PC-3 (cell line): Measurements from ENCODE around the gene BTBD2. TPM values are rescaled to one million over a fixed set of nuclear protein-coding genes. Genes with fewer than 3 reads are reported as not detected.
A peak's percentile ranks its signal among the peaks of the same experiment; 100 is the strongest.

Experiments used
- ATAC-seq: fragments of 200-7000 bp; cut with Tn5 transposase; 2 replicates; pipeline ENCODE4 v1.9.1; 2020; ENCODE audit warnings: mild to moderate bottlenecking, moderate library complexity
- BruUV-seq: library from RNA; stranded (reverse); fragments of 400-500 nt; replicated peaks from 2 replicates; lab custom pipeline; 2021; lab: Mats Ljungman, UMichigan
- CTCF ChIA-PET: fragments of 300-600 bp; sonication (Branson Sonifier 250); formaldehyde crosslinking; loops from one replicate; lab custom pipeline; 2022; ENCODE audit warnings: antibody characterized with exemption; lab: Charles Lee
- POLR2A ChIA-PET: fragments of 300-600 bp; sonication (Branson Sonifier 250); formaldehyde crosslinking; loops from one replicate; lab custom pipeline; 2022; ENCODE audit warnings: antibody characterized with exemption; ENCODE audit not compliant: unreplicated experiment; lab: Charles Lee
- DNase-seq: peaks from one replicate; pipeline ENCODE4 v3.0.0-alpha.2; 2015
- H2AFZ ChIP-seq: fragments of 300-600 bp; sonication (generic); 2 replicates; pipeline ENCODE4 v1.6.0; 2016; ENCODE audit warnings: antibody characterized with exemption, low read length
- H3F3A ChIP-seq: fragments of 300-600 bp; sonication (generic); one replicate; pipeline ENCODE4 v1.6.0; 2017; ENCODE audit warnings: antibody characterized with exemption, low read length, control low read depth, mild to moderate bottlenecking; ENCODE audit not compliant: unreplicated experiment
- H3K27ac ChIP-seq: fragments of 300-600 bp; sonication (generic); 2 replicates; pipeline ENCODE4 v1.5.1; 2016; ENCODE audit warnings: mild to moderate bottlenecking, low read length
- H3K27me3 ChIP-seq: fragments of 300-600 bp; sonication (generic); 2 replicates; pipeline ENCODE4 v1.6.1; 2016; ENCODE audit warnings: low read length, mixed read lengths
- H3K36me3 ChIP-seq: fragments of 300-600 bp; sonication (generic); 2 replicates; pipeline ENCODE4 v1.6.1; 2016; ENCODE audit warnings: low read depth, mixed run types, low read length, mixed read lengths
- H3K4me1 ChIP-seq: fragments of 300-600 bp; sonication (generic); 2 replicates; pipeline ENCODE4 v1.5.1; 2016; ENCODE audit warnings: low read length; ENCODE audit not compliant: insufficient read depth
- H3K4me2 ChIP-seq: fragments of 300-600 bp; sonication (generic); 2 replicates; pipeline ENCODE4 v1.6.0; 2016; ENCODE audit warnings: low read length
- H3K4me3 ChIP-seq: fragments of 300-600 bp; sonication (generic); 2 replicates; pipeline ENCODE4 v1.5.1; 2016; ENCODE audit warnings: mild to moderate bottlenecking, low read length, mixed read lengths
- H3K79me2 ChIP-seq: fragments of 300-600 bp; sonication (generic); 2 replicates; pipeline ENCODE4 v1.6.1; 2017; ENCODE audit warnings: low read length, mixed read lengths
- H3K9ac ChIP-seq: fragments of 300-600 bp; sonication (generic); 2 replicates; pipeline ENCODE4 v1.6.0; 2016; ENCODE audit warnings: mild to moderate bottlenecking, low read length
- H3K9me2 ChIP-seq: fragments of 300-600 bp; sonication (generic); replicated peaks from 2 replicates; pipeline ENCODE4 v1.6.1; 2016; ENCODE audit warnings: mixed run types, low read length, mixed read lengths
- H3K9me3 ChIP-seq: fragments of 300-600 bp; sonication (generic); 2 replicates; pipeline ENCODE4 v1.6.1; 2016; ENCODE audit warnings: low read length, mixed read lengths
- H4K20me1 ChIP-seq: fragments of 300-600 bp; sonication (generic); 2 replicates; pipeline ENCODE4 v1.6.1; 2016; ENCODE audit warnings: low read length, mixed read lengths
- CTCF ChIP-seq: fragments of 300-600 bp; sonication (generic); conservative IDR thresholded peaks from 2 replicates; pipeline ENCODE4 v1.5.1; 2017; ENCODE audit warnings: antibody characterized with exemption, low read depth, mild to moderate bottlenecking, low read length
- EZH2 ChIP-seq: fragments of 300-600 bp; sonication (generic); IDR thresholded peaks from one replicate; pipeline ENCODE4 v1.6.1; 2017; ENCODE audit warnings: antibody characterized with exemption, mild to moderate bottlenecking, low read length; ENCODE audit not compliant: unreplicated experiment
- EZH2phosphoT487 ChIP-seq: fragments of 300-600 bp; sonication (generic); IDR thresholded peaks from 2 replicates; pipeline ENCODE4 v1.6.1; 2018; ENCODE audit warnings: mild to moderate bottlenecking, antibody characterized with exemption, low read length, borderline replicate concordance
- intact Hi-C: fragments of 100-400 bp; cut with micrococcal nuclease; formaldehyde crosslinking; loops from 2 replicates; pipeline ENCODE4 v1.9.0; 2023
- total RNA-seq: library from RNA; depleted of rRNA; stranded (reverse); fragments of >200 nt; gene quantifications from 2 replicates; pipeline ENCODE4 v1.2.3, GENCODE V29; 2014

The BTBD2 gene
- total RNA-seq, 1 experiment from 2014 or later = 72.0 TPM

DNA sequence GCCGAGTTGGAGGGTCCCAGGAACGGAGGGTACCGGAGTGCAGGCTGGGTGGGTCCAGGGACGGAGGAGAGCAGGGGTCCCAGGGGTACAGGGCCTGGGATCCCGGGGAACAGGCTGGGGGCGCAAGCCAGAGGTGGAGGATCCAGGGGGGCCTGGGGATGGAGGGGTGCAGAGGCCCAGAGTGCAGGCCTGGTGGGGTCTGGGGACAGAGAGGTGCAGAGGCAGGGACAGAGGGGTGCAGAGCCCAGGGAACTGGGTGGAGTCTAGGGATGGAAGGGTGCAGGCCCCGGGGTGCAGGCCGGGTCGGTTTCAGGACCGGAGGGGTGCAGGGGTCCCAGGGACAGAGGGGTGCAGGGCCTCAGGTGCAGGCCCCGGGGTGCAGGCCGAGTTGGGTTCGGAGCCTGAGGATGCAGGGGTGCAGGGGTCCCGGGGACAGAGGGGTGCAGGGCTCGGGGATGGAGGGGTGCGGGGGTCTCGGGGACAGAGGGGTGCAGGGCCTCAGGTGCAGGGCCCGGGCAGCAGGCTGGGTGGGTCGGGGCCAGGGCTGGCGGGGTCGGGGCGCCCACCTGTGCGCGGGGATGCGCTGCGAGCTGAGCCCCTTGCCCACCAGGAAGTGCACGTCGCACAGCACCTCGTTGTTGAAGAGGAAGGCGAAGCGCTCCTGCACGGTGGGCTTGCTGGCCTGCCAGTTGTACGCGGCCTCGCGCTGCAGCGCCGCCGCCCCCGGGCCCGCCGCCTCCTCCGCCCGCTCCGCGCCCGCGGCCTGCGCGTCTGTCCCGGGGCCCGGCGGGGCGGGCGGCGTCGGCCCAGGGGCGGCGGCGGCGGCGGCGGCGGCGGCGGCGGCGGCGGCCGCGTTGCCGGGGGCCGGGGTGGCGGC, 545 bp downstream of the BTBD2 start:
- Histone ChIP-seq H2AFZ (no peak overlapping the region), H4K20me1 (no peaks in the 10 kb centered on the region), H3K9me2 (no peaks in the 10 kb centered on the region), H3K4me3 (peak overlapping the region; percentile 74), H3K4me2 (peak overlapping the region; percentile 83), H3K9ac (peak overlapping the region; percentile 75), H3K36me3 (no peaks in the 10 kb centered on the region), H3K27ac (no peak overlapping the region), H3K4me1 (peaks cover 3% of the 10 kb centered on the region; the same call in 1 of the 2 replicates), H3K9me3 (no peaks in the 10 kb centered on the region), H3F3A (no peaks in the 10 kb centered on the region), H3K79me2 (peaks cover 35% of the 10 kb centered on the region), H3K27me3 (no peaks in the 10 kb centered on the region)
- TF ChIP-seq EZH2 = no peak
- no peak for TF ChIP-seq CTCF
- TF ChIP-seq EZH2phosphoT487 = no peak
- no peak for DNase-seq
- ChIA-PET CTCF (no interaction called here), POLR2A (no interaction called here)
- peak; percentile 42 for ATAC-seq
- no TSS peak for BruUV-seq
- intact Hi-C loops = no loop called here

DNA sequence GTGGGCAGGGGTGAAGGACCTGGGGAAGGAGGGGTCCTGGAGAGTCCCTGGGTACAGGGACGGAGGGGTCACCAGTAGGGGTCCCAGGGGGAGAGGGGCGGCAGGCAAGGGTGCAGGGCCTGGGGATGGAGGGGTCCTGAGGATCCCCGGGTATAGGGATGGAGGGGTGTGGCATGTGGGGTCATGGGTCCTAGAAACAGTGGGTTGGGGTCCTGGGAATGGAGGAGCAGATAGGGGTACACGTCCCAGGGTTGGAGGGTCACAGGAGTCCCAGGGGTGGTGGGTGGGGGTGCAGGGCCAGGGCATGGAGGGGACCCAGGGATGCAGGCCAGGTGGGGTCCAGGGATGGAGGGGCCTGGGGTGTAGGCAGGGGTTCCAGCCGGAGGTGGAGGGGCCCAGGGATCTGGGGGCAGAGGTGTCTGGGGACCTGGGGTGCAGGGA, 1.4 kb downstream of the BTBD2 start:
- intact Hi-C loops = no loop called here
- no peaks in the 10 kb centered on the region for H3K9me3 ChIP-seq
- no TSS peak for BruUV-seq
- peaks cover 3% of the 10 kb centered on the region; the same call in 1 of the 2 replicates for H3K4me1 ChIP-seq
- no peak for DNase-seq
- no peaks in the 10 kb centered on the region for H3K9me2 ChIP-seq
- no peaks in the 10 kb centered on the region for H3K36me3 ChIP-seq
- H3K4me3 ChIP-seq = peak overlapping the region; percentile 74; the same call in 1 of the 2 replicates
- ChIA-PET CTCF (no interaction called here), POLR2A (no interaction called here)
- no peaks in the 10 kb centered on the region for H3K27me3 ChIP-seq
- no peak for TF ChIP-seq EZH2
- no peak for TF ChIP-seq CTCF
- TF ChIP-seq EZH2phosphoT487 = no peak
- H2AFZ ChIP-seq = no peak overlapping the region
- no peak overlapping the region for H3K27ac ChIP-seq
- peak overlapping the region; percentile 83 for H3K4me2 ChIP-seq
- H3K79me2 ChIP-seq = peaks cover 35% of the 10 kb centered on the region
- H4K20me1 ChIP-seq = no peaks in the 10 kb centered on the region
- H3K9ac ChIP-seq = no peak overlapping the region
- H3F3A ChIP-seq = no peaks in the 10 kb centered on the region
- no peak for ATAC-seq

DNA sequence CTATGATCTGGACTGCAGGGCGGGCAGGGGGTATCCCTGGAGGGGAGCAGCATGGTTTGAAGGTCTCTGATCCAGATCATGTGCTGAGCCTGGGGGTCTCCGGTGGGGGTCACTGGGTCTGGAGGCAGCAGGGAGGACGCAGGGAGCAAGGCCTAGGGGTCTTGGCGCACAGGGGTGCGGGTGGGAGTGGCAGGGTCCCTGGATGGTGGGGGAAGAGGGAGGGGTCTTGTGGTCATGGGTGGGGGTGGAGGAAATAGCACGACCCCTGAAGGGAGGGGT, 1.9 kb downstream of the BTBD2 start:
- Histone ChIP-seq H3K79me2 (peaks cover 35% of the 10 kb centered on the region), H2AFZ (no peak overlapping the region), H3K9me2 (no peaks in the 10 kb centered on the region), H3K27me3 (no peaks in the 10 kb centered on the region), H3K4me3 (no peak overlapping the region), H3K27ac (no peak overlapping the region), H3K9ac (no peak overlapping the region), H4K20me1 (no peaks in the 10 kb centered on the region), H3F3A (no peaks in the 10 kb centered on the region), H3K4me1 (peaks cover 3% of the 10 kb centered on the region; the same call in 1 of the 2 replicates), H3K9me3 (no peaks in the 10 kb centered on the region), H3K4me2 (no peak overlapping the region), H3K36me3 (no peaks in the 10 kb centered on the region)
- ATAC-seq (no peak), DNase-seq (no peak)
- TF ChIP-seq EZH2 = no peak
- TF ChIP-seq CTCF = no peak
- no peak for TF ChIP-seq EZH2phosphoT487
- ChIA-PET CTCF (no interaction called here), POLR2A (no interaction called here)
- intact Hi-C loops = no loop called here
- no TSS peak for BruUV-seq
